GM19467 (cell line): ENCODE data around the gene PHTF2.

Source experiments
- ATAC-seq: cut with Tn5 transposase; IDR thresholded peaks from one replicate; pipeline ENCODE4 v1.9.1; 2021; ENCODE audit warnings: mild to moderate bottlenecking, moderate library complexity; ENCODE audit not compliant: unreplicated experiment

The PHTF2 gene

GRCh38 chr7:77918676-77919075, 120.1 kb downstream of the PHTF2 start:
- ATAC-seq = no peak

- ATAC-seq = no peak
These were observed 124.8 kb downstream of the PHTF2 start for GRCh38 chr7:77923419-77923818.

GRCh38 chr7:77930496-77930895, 131.9 kb downstream of the PHTF2 start:
- ATAC-seq = no peak

GRCh38 chr7:77931841-77932240, 133.3 kb downstream of the PHTF2 start:
- ATAC-seq = no peak

GRCh38 chr7:77933394-77933793, 134.8 kb downstream of the PHTF2 start:
- no peak for ATAC-seq

- ATAC-seq = no peak
These were observed 137.2 kb downstream of the PHTF2 start for GRCh38 chr7:77935652-77936348.

GRCh38 chr7:77940647-77941046, 142.1 kb downstream of the PHTF2 start:
- no peak for ATAC-seq

GRCh38 chr7:77942431-77942830, 143.9 kb downstream of the PHTF2 start:
- no peak for ATAC-seq

- ATAC-seq = no peak
These were observed 145.9 kb downstream of the PHTF2 start for GRCh38 chr7:77944183-77945182.

- ATAC-seq = no peak
These were observed 152.0 kb downstream of the PHTF2 start for GRCh38 chr7:77950548-77950947.

GRCh38 chr7:77954773-77955555, 156.4 kb downstream of the PHTF2 start:
- no peak for ATAC-seq

- no peak for ATAC-seq
These were observed 159.9 kb downstream of the PHTF2 start for GRCh38 chr7:77958436-77958835.

GRCh38 chr7:77959080-77959479, 160.5 kb downstream of the PHTF2 start:
- ATAC-seq = no peak

- ATAC-seq = no peak
These were observed 161.8 kb downstream of the PHTF2 start for GRCh38 chr7:77960336-77960735.

- ATAC-seq = no peak
These were observed 168.9 kb downstream of the PHTF2 start for GRCh38 chr7:77967429-77967828.

GRCh38 chr7:77971726-77972125, 173.2 kb downstream of the PHTF2 start:
- ATAC-seq = no peak

GRCh38 chr7:77975672-77976480, 177.3 kb downstream of the PHTF2 start:
- no peak for ATAC-seq

- ATAC-seq = no peak
These were observed 180.6 kb downstream of the PHTF2 start for GRCh38 chr7:77979219-77979618.

GRCh38 chr7:77980087-77980713, 181.6 kb downstream of the PHTF2 start:
- no peak for ATAC-seq
